Mesangial cell (primary cell): ENCODE results near the gene ANO3. TPM values are rescaled to one million over a fixed set of nuclear protein-coding genes. Genes with fewer than 3 reads are reported as not detected.

Experiments used
- total RNA-seq: library from RNA; depleted of rRNA; stranded (reverse); fragments of >200 nt; gene quantifications from 2 replicates; pipeline ENCODE4 v1.2.3, GENCODE V29; 2015

The ANO3 gene
- total RNA-seq = under 0.01 and 0.13 TPM in 2 replicates

DNA sequence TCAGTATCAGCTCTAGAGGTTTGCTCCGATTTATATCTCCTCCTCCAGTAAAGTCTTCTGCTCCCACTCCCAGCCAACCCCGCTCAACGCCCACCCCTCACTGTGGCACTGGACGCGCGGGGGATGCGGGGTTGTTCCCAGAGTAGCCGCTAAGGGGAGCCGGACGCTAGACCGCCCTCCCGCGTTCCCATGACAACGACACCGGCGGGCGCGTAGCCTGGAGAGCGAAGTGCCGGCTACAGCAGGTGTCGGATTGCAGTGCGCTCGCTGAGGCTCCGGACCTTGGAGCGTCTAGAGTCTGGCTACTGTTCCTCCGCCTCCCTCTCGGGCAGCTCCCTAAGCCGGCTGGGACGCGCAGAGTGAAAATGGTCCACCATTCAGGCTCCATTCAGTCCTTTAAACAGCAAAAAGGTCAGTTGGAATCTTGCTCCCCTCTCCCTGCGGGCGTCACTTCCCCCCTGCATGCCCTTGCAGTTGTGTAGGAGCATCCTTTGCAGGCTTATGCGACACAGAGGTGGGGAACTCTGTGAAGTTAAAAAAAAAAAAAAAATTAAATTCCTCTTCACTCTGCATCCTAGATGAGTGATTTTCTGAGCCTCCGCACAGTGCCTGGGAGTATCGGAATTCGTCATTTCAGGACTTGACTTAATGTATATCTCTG is at the start of gene ANO3:
TSS of gene ANO3 (plus strand) at position 220 of the 661 bp plus-strand sequence. CDS start at position 366, 146 bp downstream.

DNA sequence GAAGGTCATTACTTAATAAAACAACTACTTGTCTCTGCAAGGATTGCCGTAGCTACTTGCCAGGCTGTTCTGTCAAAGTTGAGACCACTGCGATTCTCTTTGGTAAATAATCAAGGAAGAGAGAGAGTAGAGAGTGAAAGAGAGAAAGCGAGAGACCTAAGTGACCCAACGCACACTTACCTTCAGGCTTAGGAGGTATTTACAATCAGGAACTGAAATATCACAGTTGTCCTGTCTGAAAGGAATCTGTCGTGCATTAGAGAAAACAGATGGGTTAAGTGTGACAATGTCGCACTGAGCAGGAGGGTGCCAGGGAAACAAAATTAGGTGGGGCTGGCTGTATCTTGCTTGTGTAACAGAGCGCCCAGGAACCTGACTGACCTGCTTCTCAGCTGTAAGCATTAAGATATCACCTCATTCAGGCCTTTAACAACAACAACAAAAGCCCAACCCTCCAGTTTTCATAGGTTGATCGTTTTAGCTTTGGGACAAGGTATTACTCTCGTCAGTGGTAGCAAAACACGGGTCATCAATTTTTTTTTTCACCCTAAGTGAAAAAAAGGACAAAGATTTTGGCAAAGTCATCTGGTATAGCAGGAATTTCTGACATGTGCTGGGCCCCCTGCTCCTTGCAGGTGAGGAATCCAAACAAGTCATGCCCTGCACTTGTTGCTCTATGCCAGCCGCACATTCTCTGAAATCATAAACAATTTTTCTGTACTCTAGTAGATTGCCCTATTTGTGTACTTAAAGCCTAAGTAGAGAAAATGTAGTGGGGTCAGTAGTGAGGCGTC is 240.1 kb downstream of the ANO3 start, which contains the start of gene MUC15:
TSS of gene MUC15 (minus strand) at position 403 of the 794 bp plus-strand sequence. CDS start 5,169 bp downstream, outside the sequence.

Other genes starting within 250 kb of the ANO3 start
- not detected in 2 replicates for gene MUC15, start 240.1 kb downstream of the ANO3 start, total RNA-seq